Inferior parietal cortex (tissue), 1 donor: ENCODE measurements around the gene KRTAP19-6.
"Not testable (repeated sequence)": the region's sequence is repeated elsewhere in the genome, so short reads cannot be mapped to it uniquely, and the experiment has no call there.

ENCODE experiments used
- DNase-seq: peaks from one replicate; pipeline ENCODE4 v3.0.0-alpha.2; 2016; ENCODE audit errors: extremely low spot score

KRTAP19-6 gene, protein sequence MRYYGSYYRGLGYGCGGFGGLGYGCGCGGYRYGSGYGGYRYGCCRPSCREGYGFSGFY

GRCh38 chr21:30541764-30542163 lies at the start of gene KRTAP19-6:
Gene KRTAP19-6 (minus strand): TSS chr21:30541864. CDS start chr21:30541833, 31 bp downstream.
- no peak for DNase-seq

DNA sequence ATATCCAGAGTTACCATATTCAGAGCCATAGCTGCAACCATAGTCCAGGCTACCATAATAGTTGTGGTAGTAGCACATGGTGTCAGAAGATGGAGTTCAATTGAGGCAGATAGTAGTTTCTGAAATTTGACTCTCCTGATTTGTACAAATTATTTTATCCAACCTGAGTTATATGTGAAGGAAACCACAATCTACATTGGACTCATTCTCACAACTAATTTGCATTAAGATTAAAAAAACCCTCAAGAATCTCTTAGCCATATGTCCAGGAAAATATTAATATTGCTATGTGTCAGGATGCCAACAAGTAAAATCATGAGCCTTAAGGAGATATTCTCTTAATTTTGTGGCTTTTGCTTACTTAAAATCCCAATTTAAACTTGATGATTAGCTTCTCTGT lies 48.6 kb upstream of the KRTAP19-6 start, which contains the start of gene KRTAP22-2:
TSS of gene KRTAP22-2 (minus strand) at position 101 of the 400 bp plus-strand sequence.
- DNase-seq: no peak

GRCh38 chr21:30582870-30583269 lies 41.2 kb upstream of the KRTAP19-6 start:
- DNase-seq: no peak

DNA sequence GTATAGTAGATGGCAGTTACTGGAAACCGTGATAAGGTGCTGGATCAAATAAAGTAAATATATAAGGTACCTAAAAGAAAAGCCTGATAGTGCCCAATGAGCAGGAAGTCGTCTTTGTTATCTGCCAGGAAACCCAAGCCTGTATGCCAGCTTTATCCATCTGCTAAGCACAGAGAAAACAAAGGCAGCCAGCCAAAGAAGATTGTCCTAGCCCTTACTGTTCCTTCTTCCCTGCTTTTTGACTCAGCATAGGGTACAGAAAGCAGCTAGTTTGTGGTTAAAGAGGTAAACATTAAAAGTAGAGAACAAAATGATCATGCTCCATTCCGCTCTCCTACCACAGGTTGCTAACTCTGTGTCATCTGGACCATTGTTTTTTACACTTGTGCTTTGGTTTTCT lies 38.5 kb upstream of the KRTAP19-6 start:
- DNase-seq: no peak

- DNase-seq: no peak
Observed at GRCh38 chr21:30579346-30579745, 37.7 kb upstream of the KRTAP19-6 start.

GRCh38 chr21:30577766-30578165 lies 36.1 kb upstream of the KRTAP19-6 start:
- DNase-seq: no peak

GRCh38 chr21:30567617-30568016 lies 26.0 kb upstream of the KRTAP19-6 start:
- DNase-seq: no peak

GRCh38 chr21:30563630-30564029 lies 22.0 kb upstream of the KRTAP19-6 start:
- no peak for DNase-seq

DNA sequence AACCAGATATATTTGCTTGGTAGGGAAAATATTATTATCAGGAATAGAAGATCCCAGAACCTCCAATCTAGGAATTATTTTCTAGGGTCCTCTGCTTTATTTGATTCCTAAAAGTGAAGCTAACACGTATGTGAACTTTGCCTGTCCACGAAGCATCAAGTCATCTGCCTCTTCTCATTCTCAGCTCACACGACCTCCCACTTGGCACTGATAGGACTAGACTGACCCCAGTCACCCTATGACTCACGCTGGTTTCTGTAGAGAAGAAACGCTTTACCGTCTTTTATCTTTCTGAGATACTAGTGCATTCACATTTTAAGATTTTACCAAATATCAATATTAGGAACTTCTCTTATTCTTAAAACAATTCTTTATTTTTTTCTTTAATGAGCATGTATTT lies 21.4 kb upstream of the KRTAP19-6 start:
- DNase-seq: no peak

- DNase-seq: no peak
Observed at GRCh38 chr21:30561957-30562356, 20.3 kb upstream of the KRTAP19-6 start.

- no peak for DNase-seq
Observed at GRCh38 chr21:30561264-30561895, 19.7 kb upstream of the KRTAP19-6 start, which contains the start of gene KRTAP19-7. Gene KRTAP19-7 (minus strand): TSS chr21:30561314. CDS start chr21:30561289, 25 bp downstream.

- DNase-seq: no peak
Observed at GRCh38 chr21:30555095-30555494, 13.4 kb upstream of the KRTAP19-6 start.

DNA sequence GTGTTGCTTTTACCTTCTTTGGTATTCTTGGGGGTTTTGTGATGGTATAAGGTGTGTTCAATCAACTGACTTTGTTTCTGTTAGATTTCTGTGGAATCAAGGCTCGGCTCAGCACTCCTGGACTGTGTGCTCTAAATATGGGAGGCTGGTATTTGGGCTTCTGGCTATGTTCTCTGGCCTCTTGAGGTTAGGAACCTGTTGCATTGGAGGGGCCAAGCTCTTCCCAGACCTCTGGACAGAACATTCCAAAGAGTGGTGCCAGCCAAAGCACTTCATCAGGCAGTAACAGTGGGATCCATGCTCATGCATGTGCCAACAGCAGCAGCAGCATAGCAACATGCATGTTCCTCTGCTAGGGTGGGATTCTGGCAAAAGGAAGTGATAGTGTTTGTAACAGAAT lies 11.1 kb upstream of the KRTAP19-6 start:
- no peak for DNase-seq

DNA sequence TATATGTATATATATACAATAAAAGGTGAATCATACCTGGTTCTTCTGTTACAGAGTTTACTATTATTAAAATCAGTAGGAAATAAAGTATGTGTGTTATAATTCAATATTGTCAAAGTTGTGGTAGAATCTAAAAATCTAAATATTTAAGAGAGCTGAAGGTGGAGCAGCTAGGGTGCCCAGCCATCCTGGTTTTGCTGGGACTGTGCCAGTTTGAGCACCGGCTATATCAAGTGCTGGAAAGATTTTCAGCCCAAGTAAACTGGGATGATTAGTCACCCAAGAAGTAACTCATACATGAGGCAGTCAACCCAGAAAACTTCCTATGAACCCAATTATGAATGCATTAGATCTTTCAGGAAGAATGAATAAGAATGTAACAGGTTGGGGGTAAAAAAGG lies 22.8 kb downstream of the KRTAP19-6 start:
- no peak for DNase-seq

DNA sequence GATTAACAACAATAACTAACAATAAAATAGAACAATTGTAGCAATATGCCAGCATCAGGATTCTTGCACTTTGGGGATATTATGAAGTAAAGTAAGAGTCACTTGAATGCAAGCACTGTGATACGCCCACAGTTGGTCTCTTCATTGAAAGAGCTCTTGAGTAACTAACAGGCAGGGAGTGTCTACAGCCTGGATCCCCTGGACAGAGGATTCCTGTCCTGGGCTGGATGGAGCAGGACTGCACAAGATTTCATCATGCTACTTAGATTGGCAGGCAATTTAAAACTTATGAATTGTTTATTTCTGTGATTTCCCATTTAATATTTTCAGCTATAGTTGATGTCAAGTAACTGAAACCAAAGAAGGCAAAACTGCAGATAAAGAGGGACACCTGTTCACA lies 26.0 kb downstream of the KRTAP19-6 start:
- no peak for DNase-seq

DNA sequence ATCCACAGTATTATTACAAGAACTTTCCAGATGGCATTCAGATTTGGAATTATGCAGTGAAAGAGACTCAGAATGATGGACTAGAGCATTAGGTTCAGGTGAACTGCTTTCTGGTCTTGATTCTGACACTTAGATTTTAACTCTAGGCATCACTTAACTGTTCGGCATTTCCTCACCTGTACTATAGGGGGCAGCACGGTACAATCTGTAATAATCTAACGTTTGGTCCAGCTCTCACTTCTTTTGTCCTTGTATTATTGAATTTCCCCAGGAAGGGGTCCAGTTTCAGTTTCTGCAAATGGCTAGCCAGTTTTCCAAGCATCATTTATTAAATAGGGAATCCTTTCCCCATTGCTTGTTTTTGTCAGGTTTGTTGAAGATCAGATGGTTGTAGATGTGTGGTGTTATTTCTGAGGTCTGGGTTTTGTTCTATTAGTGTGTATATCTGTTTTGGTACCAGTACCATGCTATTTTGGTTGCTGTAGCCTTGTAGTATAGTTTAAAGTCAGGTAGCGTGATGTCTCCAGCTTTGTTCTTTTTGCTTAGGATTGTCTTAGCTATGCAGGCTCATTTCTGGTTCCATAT lies 36.0 kb downstream of the KRTAP19-6 start:
- DNase-seq: not testable (repeated sequence)

DNA sequence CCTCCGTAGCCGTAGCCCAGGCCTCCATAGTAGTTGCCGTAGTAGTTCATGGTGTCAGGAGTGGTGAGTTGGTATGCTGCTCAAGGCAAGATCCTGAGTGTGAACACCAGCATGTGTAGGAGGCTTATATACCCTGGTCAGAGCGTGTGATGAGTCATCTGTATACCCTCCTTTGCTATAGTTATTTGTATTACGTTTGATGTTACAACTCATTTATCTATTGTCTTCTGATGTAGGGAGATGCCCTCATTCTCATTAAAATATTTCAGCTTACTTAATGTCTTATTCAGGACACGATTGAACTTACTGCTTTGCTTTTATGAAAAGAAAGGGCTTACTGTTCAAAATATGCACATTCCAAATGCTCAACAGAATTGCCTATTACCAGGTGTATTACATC lies 39.6 kb downstream of the KRTAP19-6 start, which contains the start of gene KRTAP19-5:
TSS of gene KRTAP19-5 (minus strand) at position 101 of the 400 bp plus-strand sequence. CDS start at position 50, 51 bp downstream.
- no peak for DNase-seq

DNA sequence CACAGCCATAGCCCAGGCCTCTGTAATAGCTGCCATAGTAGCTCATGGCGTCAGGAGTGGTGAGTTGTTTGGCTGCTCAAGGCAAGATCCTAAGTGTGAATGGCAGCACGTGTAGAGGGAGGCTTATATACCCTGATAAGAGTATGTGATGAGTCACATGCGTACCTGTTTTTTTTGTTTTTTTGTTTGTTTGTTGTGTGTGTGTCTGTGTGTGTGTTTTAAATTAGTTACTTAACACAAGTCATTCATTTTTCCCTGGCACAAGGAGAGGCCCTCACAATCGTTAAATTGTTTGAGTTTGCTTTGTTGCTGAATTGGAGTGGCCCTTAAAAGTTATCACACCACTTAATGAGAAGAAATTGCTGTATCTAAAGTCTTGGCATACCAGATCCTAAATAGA lies 44.6 kb downstream of the KRTAP19-6 start, which contains the start of gene KRTAP19-4:
TSS of gene KRTAP19-4 (minus strand) at position 101 of the 400 bp plus-strand sequence. CDS start at position 46, 55 bp downstream.
- DNase-seq: no peak

DNA sequence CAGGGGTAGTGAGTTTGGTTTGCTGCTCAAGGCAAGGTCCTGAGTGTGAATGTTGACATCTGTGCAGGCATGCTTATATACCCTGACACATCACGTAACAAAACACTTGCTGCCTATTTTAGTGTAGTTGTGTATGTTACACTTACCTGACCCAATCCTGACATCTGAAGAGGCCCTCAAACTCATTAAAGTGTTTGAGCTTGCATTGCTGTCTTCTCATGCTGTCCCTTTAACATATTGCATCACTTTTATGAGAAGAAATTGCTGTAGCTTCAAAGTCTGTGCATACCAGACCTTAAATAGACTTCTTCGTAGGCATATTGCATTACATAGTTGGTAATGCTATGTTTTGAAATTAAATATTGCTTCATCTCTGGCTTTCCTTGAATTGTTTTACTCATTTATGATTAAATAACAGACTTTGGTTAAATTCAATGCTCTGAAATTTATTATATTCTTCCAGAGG lies 49.7 kb downstream of the KRTAP19-6 start, which contains the start of gene KRTAP19-3:
TSS of gene KRTAP19-3 (minus strand) at position 51 of the 466 bp plus-strand sequence. CDS start 56 bp downstream, outside the sequence.
- no peak for DNase-seq
